GM12892 (cell line): Measurements from ENCODE around the gene ECE1.

Source experiments
- POLR2A ChIP-seq: IDR thresholded peaks from 2 replicates; pipeline ENCODE4 v1.6.1; 2011; ENCODE audit warnings: low read depth, low read length, control low read depth
- TAF1 ChIP-seq: IDR thresholded peaks from 2 replicates; pipeline ENCODE4 v1.6.1; 2011; ENCODE audit warnings: low read depth, mild to moderate bottlenecking, control low read depth, low read length, borderline replicate concordance

DNA sequence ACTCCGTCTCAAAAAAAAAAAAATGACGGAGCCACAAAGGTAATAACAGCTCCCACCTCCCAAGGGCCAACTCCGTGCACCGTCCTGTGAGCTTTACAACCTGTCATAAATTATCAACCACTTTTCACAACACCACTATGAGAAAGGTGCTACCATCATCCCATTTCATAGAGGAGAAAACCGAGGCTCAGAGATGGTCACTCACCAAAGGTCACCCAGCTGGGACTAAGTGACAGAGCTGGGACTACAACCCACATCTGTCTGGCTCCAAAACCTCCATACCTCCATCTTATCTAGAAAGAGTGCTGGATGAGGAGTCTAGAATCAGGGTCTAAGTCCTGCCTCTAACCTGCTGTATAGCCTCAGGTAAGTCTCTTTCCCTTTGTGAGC, 43.6 kb upstream of the ECE1 start:
- no peak for TF ChIP-seq POLR2A
- no peak for TF ChIP-seq TAF1
